Heart left ventricle (tissue), 16 donors: ENCODE results near the gene TOR3A. TPM values are rescaled to one million over a fixed set of nuclear protein-coding genes. Genes with fewer than 3 reads are reported as not detected.
"Not testable (repeated sequence)": the region's sequence is repeated elsewhere in the genome, so short reads cannot be mapped to it uniquely, and the experiment has no call there.

ENCODE experiments used
- ATAC-seq, 4 donors: fragments of 200-7000 bp; cut with Tn5 transposase; one replicate each; pipeline ENCODE4 v1.9.1; 2020 to 2022; ENCODE audit warnings: moderate library complexity in 4 of 4, mild to moderate bottlenecking in 3 of 4, moderate number of reproducible peaks in 1 of 4
- DNase-seq, 5 donors: peaks; one replicate each; pipeline ENCODE4 v3.0.0-alpha.2; 2020
- H3K27ac ChIP-seq, 12 donors: fragments of 200-600 bp; sonication (generic) in 4 of 12; one replicate each; pipeline versions ENCODE4 v1.5.0 to v1.8.0; 2016 to 2022; ENCODE audit warnings: mild to moderate bottlenecking in 2 of 12
- H3K27me3 ChIP-seq, 9 donors: fragments of 200-600 bp; sonication (generic) in 2 of 9; one replicate each; pipeline versions ENCODE4 v1.5.1 to v1.8.0; 2016 to 2022; ENCODE audit warnings: mild to moderate bottlenecking in 3 of 9
- H3K36me3 ChIP-seq, 9 donors: fragments of 200-600 bp; sonication (generic) in 2 of 9; one replicate each; pipeline versions ENCODE4 v1.5.0 to v1.8.0; 2018 to 2022; ENCODE audit warnings: mild to moderate bottlenecking in 2 of 9
- H3K4me1 ChIP-seq, 12 donors: fragments of 200-600 bp; sonication (generic) in 4 of 12; one replicate each; pipeline versions ENCODE4 v1.5.0 to v1.8.0; 2016 to 2022; ENCODE audit warnings: mild to moderate bottlenecking in 3 of 12
- H3K4me3 ChIP-seq, 12 donors: fragments of 200-600 bp; sonication (generic) in 4 of 12; one replicate each; pipeline versions ENCODE4 v1.5.0 to v1.8.0; 2017 to 2022; ENCODE audit warnings: mild to moderate bottlenecking in 9 of 12, moderate library complexity in 4 of 12
- H3K9me3 ChIP-seq, 12 donors: fragments of 200-600 bp; sonication (generic) in 4 of 12; one replicate each; pipeline versions ENCODE4 v1.5.0 to v1.8.0; 2016 to 2022; ENCODE audit warnings: mild to moderate bottlenecking in 1 of 12
- CTCF ChIP-seq, 12 donors: fragments of 200-600 bp; sonication (generic) in 4 of 12; IDR thresholded peaks; one replicate each; pipeline versions ENCODE4 v1.5.0 to v1.8.0; 2018 to 2022; ENCODE audit warnings: antibody characterized with exemption in 12 of 12, mild to moderate bottlenecking in 5 of 12
- POLR2A ChIP-seq, 2 donors: fragments of 450-650 bp; IDR thresholded peaks; one replicate each; pipeline ENCODE4 v1.6.1; 2017; ENCODE audit warnings: antibody characterized with exemption in 2 of 2, mild to moderate bottlenecking in 2 of 2, moderate library complexity in 2 of 2
- WGBS, 4 donors: extraction: QIAGEN DNeasy Blood & Tissue Kit in 2 of 4; methylation state at CpG; one replicate each; pipeline versions ENCODE4 v1.1.5 to v1.1.7; 2013 to 2018; 5-methylcytosine and 5-hydroxymethylcytosine counted together
- intact Hi-C, 10 donors: fragments of 100-400 bp; cut with DNase I; formaldehyde crosslinking; loops; one replicate each; pipeline versions ENCODE4 v1.11.1 to v1.14.2; 2022
- polyA plus RNA-seq, 2 donors: library from polyadenylated mRNA; stranded (reverse); fragments of 200-250 nt; gene quantifications; one replicate each; pipeline ENCODE4 v1.2.3, GENCODE V29; 2013
- total RNA-seq, 9 donors: library from RNA; depleted of rRNA in 2 of 9; stranded (reverse); fragments of >200 nt in 2 of 9; fragmentation: NEBNext Ultra II Directional in 3 of 9; extraction: Animal tissue kit (Norgen Biotek cat#: 25700) in 3 of 9; gene quantifications; one replicate each; pipeline versions ENCODE4 v1.1.0 to v1.2.4, GENCODE V29; 2016 to 2023
- donor health status: ischemic (EF 13 %, LVEDD 7.1; RV severe dilation, severe dysfunction).
- donor health status: healthy with polysubstance abuse.
- donor health status: DM: no; HTN: yes; CAD: no.
- donor health status: DM: no; HTN: no; CAD: no.
- donor health status: ischemic (EF 25% LVEDD 6.9; RV normal size, moderate dysfunction).
- donor health status: ischemic (EF 25% LVEDD 5.7; RV mildly dilated, moderate dysfunction).
- donor health status: healthy.
- donor health status: DM: yes; HTN: yes; CAD: no.
- donor health status: ischemic (EF 35%, LVEDD 5.7; RV mildly dilated, moderate dysfunction).
- donor health status: nonischemic (EF 11% LVEDD 7.7; RV severe dilation, severe dysfunction).
- donor health status: DM: yes; HTN: yes; CAD: no.
- donor health status: PGD.
- donor health status: ischemic (EF 29% LVEDD 5.4; RV normal size, mild dysfunction).
- donor health status: nonischemic (EF 23%, LVEDD 6.1; RV moderate dilation, normal function).

Gene TOR3A
- total and polyA plus RNA-seq, 11 donors, result 3.8 to 22.4 (median 9.9) TPM

DNA sequence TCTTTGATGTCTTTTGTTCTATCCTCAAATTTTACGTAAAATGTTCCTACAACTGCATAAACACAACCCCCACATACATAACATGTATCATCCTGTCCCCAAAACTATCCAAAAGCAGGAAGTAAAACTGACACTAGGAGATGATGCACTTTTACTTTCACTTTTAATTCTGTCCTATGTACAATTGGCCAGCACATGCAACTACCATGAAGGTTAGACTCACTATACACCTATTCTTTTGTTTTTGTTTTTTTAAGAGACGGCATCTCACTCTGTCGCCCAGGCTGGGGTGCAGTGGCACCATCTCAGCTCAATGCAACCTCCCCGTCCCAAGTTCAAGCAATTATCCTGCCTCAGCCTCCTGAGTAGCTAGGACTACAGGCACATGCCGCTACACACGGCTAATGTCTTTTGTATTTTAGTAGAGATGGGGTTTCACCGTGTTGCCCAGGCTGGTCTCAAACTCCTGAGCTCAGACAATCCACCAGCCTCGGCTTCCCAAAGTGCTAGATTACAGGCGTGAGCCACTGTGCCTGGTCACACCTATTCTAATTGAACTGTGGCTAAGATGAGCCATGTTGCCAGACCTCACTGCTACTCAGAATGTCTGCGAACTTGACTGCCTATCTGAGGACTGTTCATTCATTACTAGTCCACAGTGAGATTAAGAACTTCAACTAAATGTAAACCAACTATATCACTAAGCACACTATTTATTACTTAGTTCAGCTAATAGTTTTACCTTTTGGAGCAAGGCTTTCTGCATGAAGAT is 48.0 kb downstream of the TOR3A start:
- Histone ChIP-seq H3K9me3 (no peaks in the 10 kb centered on the region), H3K4me3 (peak overlapping the region in 10 of 12 donors; percentile 26 to 52 (median 38)), H3K27me3 (no peaks in the 10 kb centered on the region), H3K36me3 (peaks cover 0 to 33% (median 4%) of the 10 kb centered on the region in 9 donors), H3K4me1 (peaks cover 0 to 51% (median 15%) of the 10 kb centered on the region in 12 donors), H3K27ac (peak overlapping the region; percentile 6 to 90 (median 62))
- TF ChIP-seq POLR2A (IDR thresholded peaks at IDR 0.05) (no peak), CTCF (IDR thresholded peaks at IDR 0.05) (no peak)
- intact Hi-C loops, result loop anchor here in 4 of 10 donors (5.0 to 10.0 kb wide), 4 partner anchors 48 to 237 kb away; partner anchors contain the start of genes AXDND1 (in 2 of the 4), SOAT1 (in 1 of the 4) and TOR3A (in 1 of the 4)
- no peak for DNase-seq
- peak; percentile 52 to 77 (median 58) for ATAC-seq
- WGBS, 4 donors, result 63 to 76% (median 68%) methylated on average over 10 of the region's 10 CpGs

DNA sequence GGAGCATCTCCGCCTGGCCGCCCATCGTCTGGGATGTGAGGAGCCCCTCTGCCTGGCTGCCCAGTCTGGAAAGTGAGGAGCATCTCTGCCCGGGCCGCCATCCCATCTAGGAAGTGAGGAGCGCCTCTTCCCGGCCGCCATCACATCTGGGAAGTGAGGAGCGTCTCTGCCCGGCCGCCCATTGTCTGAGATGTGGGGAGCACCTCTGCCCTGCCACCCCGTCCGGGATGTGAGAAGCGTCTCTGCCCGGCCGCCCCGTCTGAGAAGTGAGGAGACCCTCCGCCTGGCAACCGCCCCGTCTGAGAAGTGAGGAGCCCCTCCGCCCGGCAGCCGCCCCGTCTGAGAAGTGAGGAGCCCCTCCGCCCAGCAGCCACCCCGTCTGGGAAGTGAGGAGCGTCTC is 53.3 kb downstream of the TOR3A start:
- H3K4me3 ChIP-seq, H3K27ac ChIP-seq, ATAC-seq, H3K9me3 ChIP-seq, H3K27me3 ChIP-seq, intact Hi-C loops, DNase-seq: not testable (repeated sequence)
- Histone ChIP-seq H3K4me1 (peaks cover 0 to 22% (median 0%) of the 10 kb centered on the region in 12 donors), H3K36me3 (peaks cover 0 to 13% (median 2%) of the 10 kb centered on the region in 9 donors)
- WGBS, 4 donors, result 96 to 100% (median 96%) methylated on average over 7 to 23 of the region's 27 CpGs; no CpG with 5 or more reads in 1 of the 4 donors

DNA sequence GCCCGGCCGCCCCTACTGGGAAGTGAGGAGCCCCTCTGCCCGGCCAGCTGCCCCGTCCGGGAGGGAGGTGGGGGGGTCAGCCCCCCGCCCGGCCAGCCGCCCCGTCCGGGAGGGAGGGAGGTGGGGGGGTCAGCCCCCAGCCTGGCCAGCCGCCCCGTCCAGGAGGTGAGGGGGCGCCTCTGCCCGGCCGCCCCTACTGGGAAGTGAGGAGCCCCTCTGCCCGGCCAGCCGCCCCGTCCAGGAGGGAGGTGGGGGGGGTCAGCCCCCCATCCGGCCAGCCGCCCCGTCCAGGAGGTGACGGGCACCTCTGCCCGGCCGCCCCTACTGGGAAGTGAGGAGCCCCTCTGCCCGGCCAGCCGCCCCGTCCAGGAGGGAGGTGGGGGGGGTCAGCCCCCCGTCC is 53.8 kb downstream of the TOR3A start:
- WGBS, 4 donors, result 97 to 100% (median 99%) methylated on average over 1 to 24 of the region's 28 CpGs; no CpG with 5 or more reads in 1 of the 4 donors

DNA sequence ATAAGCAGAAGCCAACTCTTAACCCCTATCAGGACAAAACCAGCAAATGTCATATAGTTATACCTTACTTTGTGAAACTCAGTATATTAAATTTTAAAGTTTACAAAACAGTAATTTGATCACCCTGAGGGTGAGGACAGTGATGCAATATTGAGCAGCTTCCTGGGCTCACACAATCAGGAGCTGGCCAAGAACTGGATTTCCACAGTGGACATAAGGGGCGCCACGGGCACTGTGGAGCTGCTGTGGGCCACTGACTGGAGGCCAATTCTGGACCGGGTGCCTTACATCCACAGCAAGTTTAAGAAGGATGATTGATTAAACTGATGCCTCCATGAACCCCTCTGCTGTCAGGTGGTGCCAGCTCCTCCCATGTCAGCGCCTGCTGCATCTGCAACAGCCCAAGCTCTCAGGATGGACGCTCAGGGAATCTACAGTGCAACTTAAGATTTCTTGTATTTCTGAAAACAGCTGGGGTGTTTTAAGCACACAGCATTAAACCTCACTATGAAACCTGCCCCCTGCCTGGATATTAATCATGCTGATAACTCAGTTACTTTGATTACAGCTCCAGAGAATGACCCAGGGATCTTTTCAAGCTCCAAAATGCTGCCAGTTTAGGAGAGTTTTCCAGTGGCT is 55.9 kb downstream of the TOR3A start:
- TF ChIP-seq POLR2A (IDR thresholded peaks at IDR 0.05), result no peak
- TF ChIP-seq CTCF (IDR thresholded peaks at IDR 0.05), result no peak
- H3K27me3 ChIP-seq, result no peaks in the 10 kb centered on the region
- no peak overlapping the region for H3K4me3 ChIP-seq
- no peak overlapping the region for H3K27ac ChIP-seq
- no peaks in the 10 kb centered on the region for H3K36me3 ChIP-seq
- ATAC-seq (no peak), DNase-seq (no peak)
- H3K9me3 ChIP-seq, result no peaks in the 10 kb centered on the region
- intact Hi-C loops, result no loop called here
- WGBS, 4 donors, result 79 to 85% (median 82%) methylated on average over 5 of the region's 5 CpGs
- peaks cover 0 to 44% (median 6%) of the 10 kb centered on the region in 12 donors for H3K4me1 ChIP-seq

More for the DNA sequence above, 53.8 kb downstream of the TOR3A start:
- H3K9me3 ChIP-seq, H3K36me3 ChIP-seq, H3K27me3 ChIP-seq, DNase-seq, H3K27ac ChIP-seq, intact Hi-C loops, ATAC-seq, H3K4me3 ChIP-seq: not testable (repeated sequence)
- H3K4me1 ChIP-seq, result peaks cover 0 to 25% (median 0%) of the 10 kb centered on the region in 12 donors

DNA sequence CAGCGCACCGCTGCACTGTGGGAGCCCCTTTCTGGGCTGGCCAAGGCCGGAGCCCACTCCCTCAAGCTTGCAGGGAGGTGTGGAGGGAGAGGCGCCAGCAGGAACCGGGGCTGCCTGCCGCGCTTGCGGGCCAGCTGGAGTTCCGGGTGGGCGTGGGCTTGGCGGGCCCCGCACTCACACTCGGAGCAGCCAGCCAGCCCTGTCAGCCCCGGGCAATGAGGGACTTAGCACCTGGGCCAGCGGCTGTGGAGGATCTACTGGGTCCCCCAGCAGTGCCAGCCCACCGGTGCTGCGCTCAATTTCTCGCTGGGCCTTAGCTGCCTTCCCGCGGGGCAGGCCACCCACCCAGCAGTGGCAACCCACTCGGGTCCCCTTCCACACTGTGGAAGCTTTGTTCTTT is 56.9 kb downstream of the TOR3A start:
- intact Hi-C loops, H3K27me3 ChIP-seq, H3K27ac ChIP-seq, H3K9me3 ChIP-seq, H3K4me3 ChIP-seq, ATAC-seq, H3K36me3 ChIP-seq, DNase-seq: not testable (repeated sequence)
- 96 to 98% (median 97%) methylated on average over 6 to 21 of the region's 21 CpGs for WGBS, 4 donors
- H3K4me1 ChIP-seq, result peaks cover 0 to 54% (median 10%) of the 10 kb centered on the region in 12 donors
